ENCODE measurements around the gene NUBP2.

The NUBP2 gene

GRCh38 chr16:1772908-1773702 is 9.7 kb upstream of the NUBP2 start, which contains the start of gene MRPS34:
Gene MRPS34, minus strand, starts transcription at chr16:1773134. Its CDS starts 15 bp downstream, at chr16:1773119.
- DNase-seq = peak; percentile 91

GRCh38 chr16:1773703-1774447 is 8.9 kb upstream of the NUBP2 start:
- peak; percentile 41 for DNase-seq

DNA sequence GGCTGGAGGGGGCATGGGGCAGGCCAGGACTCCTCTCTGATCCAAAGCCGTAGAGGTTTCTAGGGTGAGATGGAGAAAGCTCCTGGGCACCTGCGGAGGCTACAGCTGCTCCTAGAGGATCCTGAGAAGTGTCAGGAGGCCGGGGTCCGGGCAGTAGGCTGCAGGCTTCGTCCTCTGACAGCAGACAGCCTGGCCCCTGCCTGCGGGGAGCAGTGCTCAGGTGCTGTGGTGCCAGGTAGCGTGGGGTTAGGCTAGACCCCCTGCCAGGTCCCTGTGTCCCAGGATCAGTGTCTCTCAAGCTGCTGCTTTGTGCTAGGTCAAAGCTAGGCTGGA is 8.3 kb upstream of the NUBP2 start:
- no peak for DNase-seq

GRCh38 chr16:1775006-1775845 is 7.5 kb upstream of the NUBP2 start:
- DNase-seq = no peak

DNA sequence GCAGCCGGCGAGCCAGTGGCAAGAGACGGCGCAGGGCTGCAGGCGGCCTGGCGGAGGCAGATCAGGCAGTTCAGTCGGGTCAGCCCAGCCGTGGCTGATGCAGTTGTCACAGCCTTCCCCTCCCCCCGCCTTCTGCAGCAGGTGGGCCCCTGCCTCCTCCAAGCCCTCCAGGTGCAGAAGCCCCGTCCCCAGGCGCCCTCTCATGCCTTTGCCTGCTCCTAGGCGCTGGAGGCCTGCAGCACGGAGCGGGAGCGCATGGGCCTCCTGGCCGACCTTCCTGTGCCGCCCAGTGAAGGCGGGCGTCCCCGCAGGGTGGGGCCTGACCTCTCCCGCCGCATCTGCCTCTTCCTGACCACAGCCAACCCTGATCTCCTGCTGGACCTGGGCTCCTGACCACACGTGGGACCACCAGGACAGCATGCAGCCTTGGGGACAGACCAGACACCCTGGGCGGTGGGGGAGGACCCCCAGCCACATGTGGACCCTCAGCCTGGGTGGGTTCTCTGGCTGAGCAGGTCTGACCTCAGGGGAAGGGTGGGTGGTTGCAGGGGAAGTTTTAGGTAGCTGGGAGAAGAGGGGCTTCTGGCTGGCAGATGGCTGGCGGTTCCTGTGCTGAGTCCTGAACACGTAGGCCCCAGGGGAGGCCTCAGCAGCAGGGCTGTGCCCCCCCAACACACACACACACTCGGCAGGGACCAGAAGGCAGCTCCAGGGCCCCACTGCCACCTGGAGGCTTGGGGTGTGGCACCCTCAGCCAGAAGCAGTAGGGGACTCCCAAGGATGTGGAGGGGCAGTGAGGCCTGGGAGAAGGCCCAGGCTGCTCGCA is 6.7 kb upstream of the NUBP2 start:
- DNase-seq = no peak

DNA sequence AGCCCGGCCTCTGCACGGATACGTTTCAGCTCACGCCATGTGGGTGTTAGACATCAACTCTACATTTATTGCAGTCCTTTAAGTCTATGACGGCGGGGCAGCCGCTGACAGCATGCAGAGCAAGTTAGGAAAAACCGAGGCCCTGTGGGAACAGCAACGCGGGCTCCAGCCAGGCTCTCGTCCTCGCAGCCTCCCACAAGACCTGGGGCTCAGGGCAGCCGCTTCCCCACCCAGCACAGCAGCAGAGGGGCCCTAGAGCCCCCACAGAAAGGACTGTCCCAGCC is 6.1 kb upstream of the NUBP2 start:
- DNase-seq = no peak

- no peak for DNase-seq
Observed at GRCh38 chr16:1776991-1777374, 5.8 kb upstream of the NUBP2 start.

- no peak for DNase-seq
Observed at GRCh38 chr16:1777375-1778199, 5.2 kb upstream of the NUBP2 start.

- no peak for DNase-seq
Observed at GRCh38 chr16:1778200-1779179, 4.3 kb upstream of the NUBP2 start.

- no peak for DNase-seq
Observed at GRCh38 chr16:1779234-1779701, 3.5 kb upstream of the NUBP2 start.

GRCh38 chr16:1779741-1780676 is 2.8 kb upstream of the NUBP2 start:
- no peak for DNase-seq

GRCh38 chr16:1780677-1781072 is 2.1 kb upstream of the NUBP2 start:
- no peak for DNase-seq

- no peak for DNase-seq
Observed at GRCh38 chr16:1781254-1781653, 1.5 kb upstream of the NUBP2 start.

- DNase-seq = peak; percentile 29
Observed at GRCh38 chr16:1781758-1782407, 877 bp upstream of the NUBP2 start.

DNA sequence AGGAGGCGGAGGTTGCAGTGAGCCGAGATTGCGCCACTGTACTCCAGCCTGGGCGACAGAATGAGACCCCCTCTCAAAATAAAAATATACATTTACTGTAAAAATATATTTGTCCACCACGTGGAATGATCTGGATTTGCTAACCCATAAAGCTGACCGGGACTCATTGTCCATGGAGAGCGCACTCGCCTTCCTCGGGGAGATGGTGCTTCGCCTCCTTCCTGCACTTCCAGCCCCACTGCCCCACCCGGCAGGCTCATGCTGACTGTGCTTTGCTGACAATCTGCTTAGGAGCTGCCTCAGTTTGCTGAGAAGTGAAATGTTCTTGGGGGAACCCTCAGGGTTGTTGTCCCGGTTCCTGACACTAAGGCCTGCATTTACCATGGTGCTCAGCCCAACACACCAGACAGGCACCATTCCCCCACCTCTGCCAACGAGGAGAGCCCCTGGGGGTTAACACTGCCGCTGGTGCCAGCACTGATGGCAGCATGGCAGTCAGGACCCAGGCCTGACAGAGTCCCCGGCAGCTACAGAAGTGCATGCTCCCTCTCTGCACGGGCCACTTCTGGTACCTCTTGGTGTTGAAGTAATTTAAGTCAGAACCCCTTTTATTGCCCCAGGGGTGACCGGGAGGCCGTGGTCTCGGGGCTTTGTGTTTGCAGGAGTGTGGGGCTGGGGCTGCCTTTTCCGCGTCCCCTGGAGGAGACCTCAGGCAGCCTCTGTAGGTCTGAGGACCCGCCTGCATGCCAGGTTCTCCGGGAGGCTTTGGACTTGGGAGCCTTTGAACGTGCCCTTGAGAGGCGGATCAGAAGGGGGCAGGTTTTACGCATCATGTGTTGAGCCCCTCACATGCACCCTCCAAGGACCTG is 2.5 kb downstream of the NUBP2 start:
- DNase-seq = no peak

DNA sequence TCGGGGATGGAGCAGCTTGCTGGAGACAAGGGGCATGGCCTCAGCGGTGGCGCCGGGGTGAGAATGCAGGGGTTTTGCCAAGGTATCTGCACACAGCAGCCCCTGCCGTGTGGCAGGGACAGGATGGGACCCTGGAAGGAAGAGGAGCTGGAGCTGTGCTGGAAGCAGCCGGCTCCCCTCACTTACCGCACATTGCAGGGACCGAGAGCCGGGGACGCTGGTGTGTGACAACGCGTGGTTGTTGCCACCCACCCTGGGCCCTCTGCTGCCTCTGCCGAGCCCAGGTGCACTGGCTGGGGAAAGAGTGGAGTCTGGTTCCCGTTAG is 3.0 kb downstream of the NUBP2 start:
- DNase-seq = no peak

DNA sequence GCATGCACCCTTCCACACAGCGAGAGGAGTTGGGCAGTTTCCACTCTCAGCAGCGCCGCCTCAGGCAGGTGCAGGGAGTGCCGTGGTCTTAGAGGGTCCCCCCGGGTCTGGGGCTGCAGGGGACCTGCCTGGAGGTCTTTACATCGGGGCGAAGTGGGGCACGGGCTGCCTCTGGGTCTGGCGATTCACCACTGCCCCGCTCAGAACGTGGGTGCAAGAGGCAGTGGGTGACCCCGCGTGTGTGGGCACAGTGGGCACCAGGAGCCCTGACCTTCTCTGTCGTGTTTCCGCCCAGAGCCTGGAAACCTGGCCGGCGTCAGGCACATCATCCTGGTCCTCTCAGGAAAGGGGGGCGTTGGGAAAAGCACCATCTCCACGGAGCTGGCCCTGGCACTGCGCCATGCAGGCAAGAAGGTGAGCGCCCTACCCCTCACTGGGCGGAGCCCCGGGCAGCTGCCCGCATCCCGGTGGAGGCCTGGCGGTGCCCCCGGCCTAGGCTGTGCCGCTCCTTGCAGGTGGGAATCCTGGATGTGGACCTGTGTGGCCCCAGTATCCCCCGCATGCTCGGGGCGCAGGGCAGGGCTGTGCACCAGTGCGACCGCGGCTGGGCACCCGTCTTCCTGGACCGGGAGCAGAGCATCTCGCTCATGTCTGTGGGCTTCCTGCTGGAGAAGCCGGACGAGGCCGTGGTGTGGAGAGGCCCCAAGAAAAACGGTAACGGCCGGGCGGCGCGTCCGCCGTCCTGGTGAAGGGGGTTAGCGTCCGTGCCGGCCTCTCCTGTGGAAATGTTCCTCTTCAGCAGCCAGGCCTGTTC is 3.7 kb downstream of the NUBP2 start:
- DNase-seq = no peak
